Stimulated activated effector memory CD8-positive, alpha-beta T cell treated with anti-CD3 and anti-CD28 coated beads, Interleukin-12 subunit alpha, Interleukin-12 subunit beta, amount 100 ng/mL, for 72 hours (primary cell): ENCODE measurements around the gene LNX2.

Source experiments
- ATAC-seq: fragments of 150-1000 bp; cut with Tn5 transposase; 2 replicates; pipeline ENCODE4 v1.10.0; 2021
- DNase-seq, 2 donors: peaks; one replicate each; pipeline ENCODE4 v3.0.0; 2021 to 2022; ENCODE audit warnings: low spot score in 2 of 2
- H3K27ac Mint-ChIP-seq: one replicate; pipeline ENCODE4 v1.8.0; 2022; ENCODE audit warnings: mild to moderate bottlenecking, mixed read lengths
- H3K36me3 Mint-ChIP-seq: one replicate; pipeline ENCODE4 v1.8.0; 2022; ENCODE audit warnings: mild to moderate bottlenecking, mixed read lengths
- H3K4me1 Mint-ChIP-seq: one replicate; pipeline ENCODE4 v1.8.0; 2022; ENCODE audit warnings: mixed read lengths
- H3K4me3 Mint-ChIP-seq: one replicate; pipeline ENCODE4 v1.8.0; 2022; ENCODE audit warnings: mild to moderate bottlenecking, mixed read lengths
- H3K9me3 Mint-ChIP-seq: one replicate; pipeline ENCODE4 v1.8.0; 2022; ENCODE audit warnings: mixed read lengths

Gene LNX2

GRCh38 chr13:27496536-27497273 is 123.6 kb downstream of the LNX2 start:
- Mint-ChIP-seq H3K36me3 (no peaks in the 10 kb centered on the region), H3K27ac (no peak overlapping the region), H3K4me1 (no peaks in the 10 kb centered on the region), H3K9me3 (no peaks in the 10 kb centered on the region), H3K4me3 (no peak overlapping the region)
- ATAC-seq (no peak), DNase-seq (no peak)

- H3K27ac Mint-ChIP-seq, result no peak overlapping the region
- H3K36me3 Mint-ChIP-seq, result no peaks in the 10 kb centered on the region
- ATAC-seq (no peak), DNase-seq (no peak)
- H3K4me1 Mint-ChIP-seq, result no peaks in the 10 kb centered on the region
- H3K9me3 Mint-ChIP-seq, result no peaks in the 10 kb centered on the region
- no peak overlapping the region for H3K4me3 Mint-ChIP-seq
Measured at GRCh38 chr13:27496006-27496405, 124.3 kb downstream of the LNX2 start.
